A673 (cell line): ENCODE results near the gene DSCAM.

Experiments used
- EZH2 ChIP-seq: fragments of 200-600 bp; sonication (generic); IDR thresholded peaks from 2 replicates; pipeline ENCODE4 v1.6.1; 2017; ENCODE audit warnings: borderline replicate concordance, low read depth, mild to moderate bottlenecking, mixed read lengths, antibody characterized with exemption, low read length; ENCODE audit not compliant: poor library complexity, severe bottlenecking
- TF ChIP-seq, protein P1 (sequence below): fragments of 300-800, 200-600 bp; sonication (generic); conservative IDR thresholded peaks from 2 replicates; pipeline ENCODE4 v1.5.1; 2017; ENCODE audit warnings: low read depth, mild to moderate bottlenecking, antibody characterized with exemption, low read length, moderate library complexity, mixed read lengths

GRCh38 chr21:40395732-40396131 lies 451.2 kb downstream of the DSCAM start:
- TF ChIP-seq, protein P1, sequence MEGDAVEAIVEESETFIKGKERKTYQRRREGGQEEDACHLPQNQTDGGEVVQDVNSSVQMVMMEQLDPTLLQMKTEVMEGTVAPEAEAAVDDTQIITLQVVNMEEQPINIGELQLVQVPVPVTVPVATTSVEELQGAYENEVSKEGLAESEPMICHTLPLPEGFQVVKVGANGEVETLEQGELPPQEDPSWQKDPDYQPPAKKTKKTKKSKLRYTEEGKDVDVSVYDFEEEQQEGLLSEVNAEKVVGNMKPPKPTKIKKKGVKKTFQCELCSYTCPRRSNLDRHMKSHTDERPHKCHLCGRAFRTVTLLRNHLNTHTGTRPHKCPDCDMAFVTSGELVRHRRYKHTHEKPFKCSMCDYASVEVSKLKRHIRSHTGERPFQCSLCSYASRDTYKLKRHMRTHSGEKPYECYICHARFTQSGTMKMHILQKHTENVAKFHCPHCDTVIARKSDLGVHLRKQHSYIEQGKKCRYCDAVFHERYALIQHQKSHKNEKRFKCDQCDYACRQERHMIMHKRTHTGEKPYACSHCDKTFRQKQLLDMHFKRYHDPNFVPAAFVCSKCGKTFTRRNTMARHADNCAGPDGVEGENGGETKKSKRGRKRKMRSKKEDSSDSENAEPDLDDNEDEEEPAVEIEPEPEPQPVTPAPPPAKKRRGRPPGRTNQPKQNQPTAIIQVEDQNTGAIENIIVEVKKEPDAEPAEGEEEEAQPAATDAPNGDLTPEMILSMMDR, result no peak
- no peak for TF ChIP-seq EZH2
